IMR-90 (cell line): ENCODE measurements around the gene TDRD7. TPM values are rescaled to one million over a fixed set of nuclear protein-coding genes. Genes with fewer than 3 reads are reported as not detected.
A peak's percentile ranks its signal among the peaks of the same experiment; 100 is the strongest.

Experiments
- ATAC-seq: fragments of 200-7000 bp; cut with Tn5 transposase; 2 replicates; pipeline ENCODE4 v1.9.1; 2020; ENCODE audit warnings: low read depth, mild to moderate bottlenecking, moderate library complexity
- BruUV-seq: library from RNA; stranded (reverse); fragments of 400-500 nt; replicated peaks from 2 replicates; lab custom pipeline; 2021; lab: Mats Ljungman, UMichigan
- CTCF ChIA-PET: fragments of 300-600 bp; formaldehyde crosslinking; extraction: SDS; loops from one replicate; lab custom pipeline; 2021; ENCODE audit warnings: antibody characterized with exemption; lab: Yijun Ruan, JAX
- POLR2A ChIA-PET: fragments of 300-600 bp; sonication (Branson Sonifier 250); formaldehyde crosslinking; loops from one replicate; lab custom pipeline; 2022; ENCODE audit warnings: antibody characterized with exemption; ENCODE audit not compliant: unreplicated experiment; lab: Charles Lee
- DNase-seq: peaks from one replicate; pipeline ENCODE4 v3.0.0; 2013
- H2AFZ ChIP-seq: replicated peaks from 2 replicates; pipeline ENCODE3; 2013; ENCODE audit warnings: low read length, mild to moderate bottlenecking; ENCODE audit not compliant: poor library complexity
- H2AK5ac ChIP-seq: 2 replicates; pipeline ENCODE4 v1.6.1; 2013; ENCODE audit warnings: low read depth, low read length, inconsistent platforms
- H2AK9ac ChIP-seq: replicated peaks from 2 replicates; pipeline ENCODE3; 2013; ENCODE audit warnings: mild to moderate bottlenecking, low read depth, low read length, moderate library complexity; ENCODE audit not compliant: poor library complexity
- H2BK120ac ChIP-seq: 2 replicates; pipeline ENCODE4 v1.6.1; 2013; ENCODE audit warnings: low read depth, low read length, inconsistent platforms
- H2BK15ac ChIP-seq: 3 replicates; pipeline ENCODE4 v1.6.1; 2013; ENCODE audit warnings: low read depth, low read length, inconsistent platforms
- H2BK20ac ChIP-seq: 2 replicates; pipeline ENCODE4 v1.6.1; 2013; ENCODE audit warnings: low read depth, mild to moderate bottlenecking, inconsistent platforms, low read length, moderate library complexity
- H2BK5ac ChIP-seq: 2 replicates; pipeline ENCODE4 v1.6.1; 2013; ENCODE audit warnings: mild to moderate bottlenecking, low read depth, low read length, inconsistent platforms; ENCODE audit not compliant: poor library complexity, severe bottlenecking
- H3K14ac ChIP-seq: replicated peaks from 2 replicates; pipeline ENCODE4 v1.6.1; 2013; ENCODE audit warnings: low read depth, low read length, inconsistent platforms
- H3K18ac ChIP-seq: 2 replicates; pipeline ENCODE4 v1.6.1; 2013; ENCODE audit warnings: low read depth, low read length, control low read depth
- H3K23ac ChIP-seq: 2 replicates; pipeline ENCODE4 v1.6.1; 2013; ENCODE audit warnings: low read depth, low read length, inconsistent platforms
- H3K27ac ChIP-seq: 2 replicates; pipeline ENCODE4 v1.5.1; 2013; ENCODE audit warnings: mild to moderate bottlenecking, control low read depth, low read length; ENCODE audit not compliant: insufficient read depth
- H3K27me3 ChIP-seq: 2 replicates; pipeline ENCODE4 v1.6.1; 2013; ENCODE audit warnings: low read length; ENCODE audit not compliant: control insufficient read depth, insufficient read depth
- H3K36me3 ChIP-seq: 2 replicates; pipeline ENCODE4 v1.6.1; 2013; ENCODE audit warnings: low read length, mixed read lengths; ENCODE audit not compliant: control insufficient read depth, insufficient read depth
- H3K4ac ChIP-seq: 2 replicates; pipeline ENCODE4 v1.6.1; 2013; ENCODE audit warnings: low read depth, low read length, inconsistent platforms
- H3K4me1 ChIP-seq: 2 replicates; pipeline ENCODE4 v1.6.1; 2013; ENCODE audit warnings: low read length, mixed read lengths; ENCODE audit not compliant: control insufficient read depth, insufficient read depth
- H3K4me2 ChIP-seq: 2 replicates; pipeline ENCODE4 v1.6.1; 2013; ENCODE audit warnings: low read depth, mild to moderate bottlenecking, control low read depth, low read length, moderate library complexity
- H3K4me3 ChIP-seq: 2 replicates; pipeline ENCODE4 v1.5.1; 2013; ENCODE audit warnings: low read depth, mild to moderate bottlenecking, control low read depth, low read length, moderate library complexity; ENCODE audit not compliant: insufficient read depth
- H3K56ac ChIP-seq: 2 replicates; pipeline ENCODE4 v1.6.1; 2013; ENCODE audit warnings: low read length, inconsistent platforms; ENCODE audit not compliant: insufficient read depth; ENCODE audit errors: extremely low read depth
- H3K79me1 ChIP-seq, 2 experiments: 2 replicates each; pipeline ENCODE4 v1.6.1; 2013; ENCODE audit warnings: low read length in 2 of 2, inconsistent platforms in 1 of 2, low read depth in 1 of 2
- H3K9ac ChIP-seq: 2 replicates; pipeline ENCODE4 v1.6.1; 2013; ENCODE audit warnings: low read depth, low read length, control low read depth
- H3K9me1 ChIP-seq: 2 replicates; pipeline ENCODE4 v1.6.1; 2013; ENCODE audit warnings: low read length, inconsistent platforms; ENCODE audit not compliant: insufficient read depth
- H3K9me3 ChIP-seq: 2 replicates; pipeline ENCODE4 v1.6.1; 2013; ENCODE audit warnings: low read length; ENCODE audit not compliant: control insufficient read depth, insufficient read depth
- H4K20me1 ChIP-seq: 2 replicates; pipeline ENCODE4 v1.6.1; 2013; ENCODE audit warnings: low read length, inconsistent platforms; ENCODE audit not compliant: insufficient read depth
- H4K5ac ChIP-seq: 2 replicates; pipeline ENCODE4 v1.6.1; 2013; ENCODE audit warnings: mild to moderate bottlenecking, low read depth, low read length, control low read depth
- H4K8ac ChIP-seq, 2 experiments: 2 replicates each; pipeline ENCODE4 v1.6.1; 2013; ENCODE audit warnings: low read depth in 2 of 2, low read length in 2 of 2, control low read depth in 1 of 2, inconsistent platforms in 1 of 2
- H4K91ac ChIP-seq: 2 replicates; pipeline ENCODE4 v1.6.1; 2013; ENCODE audit warnings: low read depth, low read length, inconsistent platforms; ENCODE audit not compliant: insufficient read depth
- BHLHE40 ChIP-seq: fragments of 150-350 bp; IDR thresholded peaks from 2 replicates; pipeline ENCODE4 v1.6.1; 2016; ENCODE audit warnings: mild to moderate bottlenecking, low read depth, low read length
- CEBPB ChIP-seq: IDR thresholded peaks from 2 replicates; pipeline ENCODE4 v1.6.1; 2012; ENCODE audit warnings: low read depth, low read length, improper control_type of control experiment
- CHD1 ChIP-seq: IDR thresholded peaks from 2 replicates; pipeline ENCODE4 v1.6.1; 2012; ENCODE audit warnings: low read depth, low read length, improper control_type of control experiment
- FOS ChIP-seq: fragments of 150-350 bp; IDR thresholded peaks from 2 replicates; pipeline ENCODE4 v1.6.1; 2016; ENCODE audit warnings: low read depth, low read length
- MAFK ChIP-seq: IDR thresholded peaks from 2 replicates; pipeline ENCODE4 v1.6.1; 2012; ENCODE audit warnings: low read depth, low read length, improper control_type of control experiment
- MAZ ChIP-seq: IDR thresholded peaks from 2 replicates; pipeline ENCODE4 v1.6.1; 2012; ENCODE audit warnings: low read depth, mild to moderate bottlenecking, low read length, improper control_type of control experiment, moderate library complexity, borderline replicate concordance
- MXI1 ChIP-seq: IDR thresholded peaks from 2 replicates; pipeline ENCODE4 v1.6.1; 2012; ENCODE audit warnings: low read depth, mild to moderate bottlenecking, low read length, moderate library complexity, borderline replicate concordance
- NFE2L2 ChIP-seq: fragments of 150-350 bp; IDR thresholded peaks from 2 replicates; pipeline ENCODE4 v1.6.1; 2016; ENCODE audit warnings: low read depth, mild to moderate bottlenecking, low read length
- POLR2A ChIP-seq: IDR thresholded peaks from 2 replicates; pipeline ENCODE4 v1.6.1; 2012; ENCODE audit warnings: mild to moderate bottlenecking, low read depth, low read length
- RAD21 ChIP-seq: IDR thresholded peaks from 2 replicates; pipeline ENCODE4 v1.6.1; 2012; ENCODE audit warnings: low read length, improper control_type of control experiment
- RCOR1 ChIP-seq: IDR thresholded peaks from 2 replicates; pipeline ENCODE4 v1.6.1; 2012; ENCODE audit warnings: mild to moderate bottlenecking, low read length, improper control_type of control experiment; ENCODE audit not compliant: insufficient replicate concordance
- RFX5 ChIP-seq: IDR thresholded peaks from 2 replicates; pipeline ENCODE4 v1.8.0; 2012; ENCODE audit warnings: low read depth, mild to moderate bottlenecking, low read length, moderate library complexity
- SMC3 ChIP-seq: fragments of 150-350 bp; IDR thresholded peaks from 2 replicates; pipeline ENCODE4 v1.6.1; 2016; ENCODE audit warnings: low read depth, mild to moderate bottlenecking, antibody characterized with exemption, low read length, moderate library complexity
- WGBS, 2 experiments: methylation state at CpG; one replicate each; pipeline versions ENCODE4 v1.1.5 to v1.1.7; 2013; ENCODE audit warnings: missing lambda C conversion rate in 2 of 2; ENCODE audit not compliant: insufficient read length in 1 of 2; ENCODE audit errors: extremely low coverage in 2 of 2; 5-methylcytosine and 5-hydroxymethylcytosine counted together
- dilution Hi-C: fragments of 300-500 bp; cut with HindIII; formaldehyde crosslinking; loops from one replicate; pipeline ENCODE4 v1.14.3; 2018; ENCODE audit warnings: low sequenced_read_pairs; ENCODE audit not compliant: unreplicated experiment
- in situ Hi-C: fragments of 300-500 bp; cut with MboI; formaldehyde crosslinking; loops from 3 replicates; pipeline ENCODE4 v1.14.3; 2019; ENCODE audit warnings: low sequenced_read_pairs, inconsistent platforms, mixed read lengths
- intact Hi-C: fragments of 100-400 bp; cut with micrococcal nuclease; formaldehyde crosslinking; loops from 2 replicates; pipeline ENCODE4 v1.10.0; 2022
- polyA plus RNA-seq, 3 experiments: library from polyadenylated mRNA; depleted of rRNA; stranded (reverse); fragments of >200 nt; gene quantifications; 2 replicates each; pipeline ENCODE4 v1.2.3, GENCODE V29; 2012; ENCODE audit warnings: low replicate concordance in 1 of 3
- total RNA-seq: library from RNA; depleted of rRNA; stranded (reverse); fragments of >200 nt; gene quantifications from 2 replicates; pipeline ENCODE4 v1.2.3, GENCODE V29; 2012
- TF ChIP-seq, protein P1 (sequence below): fragments of 150-350 bp; IDR thresholded peaks from 2 replicates; pipeline ENCODE4 v1.6.1; 2016; ENCODE audit warnings: low read depth, mild to moderate bottlenecking, low read length, moderate library complexity, borderline replicate concordance
- TF ChIP-seq, protein P2 (sequence below): fragments of 150-350 bp; IDR thresholded peaks from 2 replicates; pipeline ENCODE4 v1.6.1; 2017; ENCODE audit warnings: mild to moderate bottlenecking, antibody characterized with exemption, low read length, low read depth

TDRD7 gene
- total and polyA plus RNA-seq, 2 of the 4 experiments (the other 2 are of a cell fraction): 4.4 to 9.7 TPM

DNA sequence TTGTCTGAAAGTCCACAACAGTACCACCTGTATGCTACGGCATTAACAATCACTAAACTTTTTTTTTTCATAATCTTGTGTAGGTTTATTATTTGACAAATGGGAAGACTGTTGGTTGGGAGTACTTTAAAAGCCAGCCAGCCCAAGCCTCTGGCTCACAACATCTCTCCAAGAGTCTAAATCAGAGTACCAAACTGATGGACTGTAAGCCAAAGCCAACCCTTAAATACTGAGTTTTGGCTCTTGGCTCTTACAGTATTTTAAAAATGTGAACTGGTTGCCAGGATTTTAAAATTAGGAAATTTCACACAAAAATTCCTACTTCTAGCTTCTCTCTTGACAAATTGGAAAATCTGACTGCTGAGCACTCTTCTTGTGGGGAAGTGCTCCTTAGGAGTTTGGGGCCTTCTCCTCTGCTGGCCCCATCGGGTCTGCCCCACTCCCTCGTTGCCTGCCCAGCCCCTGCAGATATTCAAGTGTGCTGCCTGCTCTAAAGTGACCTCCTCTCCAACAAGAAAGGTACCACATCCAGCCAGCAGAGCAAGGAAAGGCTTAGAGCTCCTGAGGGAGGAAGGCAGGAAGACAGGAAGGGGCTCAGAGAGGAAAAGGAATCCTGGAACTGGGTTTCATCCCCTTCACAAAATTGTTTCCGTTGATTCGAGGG lies 67.7 kb downstream of the TDRD7 start:
- no peak overlapping the region for H2AK9ac ChIP-seq
- no peak overlapping the region for H3K56ac ChIP-seq
- no peak overlapping the region for H2AK5ac ChIP-seq
- peaks cover 9% of the 10 kb centered on the region for H3K4me1 ChIP-seq
- ATAC-seq (no peak), DNase-seq (no peak)
- no peak overlapping the region for H3K27ac ChIP-seq
- peaks cover 4% of the 10 kb centered on the region; the same call in 1 of the 2 replicates for H3K36me3 ChIP-seq
- no peak overlapping the region for H3K23ac ChIP-seq
- no CpG with 5 or more reads among the region's 5 CpGs for WGBS, 2 experiments
- peak overlapping the region; percentile 35 for H2BK20ac ChIP-seq
- no TSS peak for BruUV-seq
- H3K18ac ChIP-seq: no peak overlapping the region
- H2BK5ac ChIP-seq: no peak overlapping the region
- no peak overlapping the region; the same call in 1 of the 2 replicates for H4K5ac ChIP-seq
- H3K4me2 ChIP-seq: no peak overlapping the region
- no peak overlapping the region for H3K4me3 ChIP-seq
- in situ Hi-C loops: no loop called here
- no peaks in the 10 kb centered on the region; the same call in 1 of the 2 replicates for H4K20me1 ChIP-seq
- no peak overlapping the region for H3K9ac ChIP-seq
- H3K14ac ChIP-seq: peak overlapping the region; percentile 58; the same call in 1 of the 2 replicates
- dilution Hi-C loops: no loop called here
- 0 out of 2 replicates have a peak overlapping the region, but pooled peaks have one; percentile 1 for H3K4ac ChIP-seq
- H4K91ac ChIP-seq: 0 out of 2 replicates have a peak overlapping the region, but pooled peaks have one; percentile 13
- no peaks in the 10 kb centered on the region for H3K79me1 ChIP-seq
- H2BK120ac ChIP-seq: no peak overlapping the region
- POLR2A ChIA-PET: no interaction called here
- no peak overlapping the region for H2BK15ac ChIP-seq
- no peaks in the 10 kb centered on the region for H3K27me3 ChIP-seq
- H3K9me3 ChIP-seq: no peaks in the 10 kb centered on the region
- intact Hi-C loops: no loop called here
- no peaks in the 10 kb centered on the region; the same call in 1 of the 2 replicates for H3K9me1 ChIP-seq
- CTCF ChIA-PET: interaction anchor here (1.0 to 1.7 kb wide), 2 partner anchors 8 to 136 kb away, joined by 3 to 8 read pairs; no protein-coding TSS in a partner anchor
- no peak overlapping the region for H4K8ac ChIP-seq
- no peak overlapping the region for H2AFZ ChIP-seq
- TF ChIP-seq POLR2A (no peak), FOS (no peak), MAZ (no peak), RFX5 (no peak), MXI1 (no peak), CEBPB (no peak), BHLHE40 (no peak), MAFK (no peak), RCOR1 (no peak), CHD1 (no peak), RAD21 (no peak), NFE2L2 (no peak), SMC3 (no peak)
- TF ChIP-seq, protein P1, sequence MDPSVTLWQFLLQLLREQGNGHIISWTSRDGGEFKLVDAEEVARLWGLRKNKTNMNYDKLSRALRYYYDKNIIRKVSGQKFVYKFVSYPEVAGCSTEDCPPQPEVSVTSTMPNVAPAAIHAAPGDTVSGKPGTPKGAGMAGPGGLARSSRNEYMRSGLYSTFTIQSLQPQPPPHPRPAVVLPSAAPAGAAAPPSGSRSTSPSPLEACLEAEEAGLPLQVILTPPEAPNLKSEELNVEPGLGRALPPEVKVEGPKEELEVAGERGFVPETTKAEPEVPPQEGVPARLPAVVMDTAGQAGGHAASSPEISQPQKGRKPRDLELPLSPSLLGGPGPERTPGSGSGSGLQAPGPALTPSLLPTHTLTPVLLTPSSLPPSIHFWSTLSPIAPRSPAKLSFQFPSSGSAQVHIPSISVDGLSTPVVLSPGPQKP: no peak
- TF ChIP-seq, protein P2, sequence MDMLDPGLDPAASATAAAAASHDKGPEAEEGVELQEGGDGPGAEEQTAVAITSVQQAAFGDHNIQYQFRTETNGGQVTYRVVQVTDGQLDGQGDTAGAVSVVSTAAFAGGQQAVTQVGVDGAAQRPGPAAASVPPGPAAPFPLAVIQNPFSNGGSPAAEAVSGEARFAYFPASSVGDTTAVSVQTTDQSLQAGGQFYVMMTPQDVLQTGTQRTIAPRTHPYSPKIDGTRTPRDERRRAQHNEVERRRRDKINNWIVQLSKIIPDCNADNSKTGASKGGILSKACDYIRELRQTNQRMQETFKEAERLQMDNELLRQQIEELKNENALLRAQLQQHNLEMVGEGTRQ: no peak
